ENCODE measurements around the gene RIC1.
"Not testable (repeated sequence)": the region's sequence is repeated elsewhere in the genome, so short reads cannot be mapped to it uniquely, and the experiment has no call there.

The RIC1 gene

GRCh38 chr9:5624655-5625054, 4.3 kb upstream of the RIC1 start:
- DNase-seq (ENCODE audit: low read depth): no peak

DNA sequence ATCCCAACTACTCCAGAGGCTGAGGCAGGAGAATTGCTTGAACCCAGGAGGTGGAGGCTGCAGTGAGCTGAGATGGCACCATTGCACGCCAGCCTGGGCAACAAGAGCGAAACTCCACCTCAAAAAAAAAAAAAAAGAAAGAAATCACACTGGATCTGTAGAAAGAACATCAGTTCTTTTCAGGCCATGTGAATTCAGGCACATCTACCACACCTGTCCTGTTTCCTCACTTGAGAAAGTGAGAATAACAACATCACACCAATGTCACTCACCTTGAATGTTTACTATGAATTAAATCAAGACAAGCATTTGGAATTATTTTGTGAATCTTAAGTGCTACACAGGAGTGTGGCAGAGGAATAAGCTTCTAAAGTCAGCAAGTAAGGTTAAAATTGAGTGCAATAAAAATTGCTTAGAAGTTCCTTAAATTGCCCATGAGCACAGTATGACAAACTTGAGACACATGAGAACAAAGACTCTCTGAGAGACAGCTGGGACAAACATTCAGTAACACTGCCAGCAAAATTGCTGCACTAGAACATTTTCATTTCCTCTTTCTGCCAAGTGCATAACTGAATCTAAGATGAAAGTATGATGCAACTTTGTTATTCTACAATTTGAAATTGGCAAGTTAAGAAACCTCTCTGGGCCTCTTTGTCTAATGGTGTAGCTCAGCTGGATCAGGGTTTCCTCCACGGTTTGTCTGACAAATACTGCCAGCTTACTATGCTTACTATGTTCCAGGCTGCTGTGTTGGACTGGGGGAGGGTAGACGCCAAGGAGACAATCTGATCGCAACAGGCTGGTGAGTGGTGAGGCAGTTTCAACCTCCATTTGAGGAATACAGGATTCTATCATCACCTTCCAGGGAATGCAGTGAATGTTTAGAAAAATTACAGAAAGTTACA, 1.9 kb upstream of the RIC1 start:
- DNase-seq (ENCODE audit: low read depth): no peak

DNA sequence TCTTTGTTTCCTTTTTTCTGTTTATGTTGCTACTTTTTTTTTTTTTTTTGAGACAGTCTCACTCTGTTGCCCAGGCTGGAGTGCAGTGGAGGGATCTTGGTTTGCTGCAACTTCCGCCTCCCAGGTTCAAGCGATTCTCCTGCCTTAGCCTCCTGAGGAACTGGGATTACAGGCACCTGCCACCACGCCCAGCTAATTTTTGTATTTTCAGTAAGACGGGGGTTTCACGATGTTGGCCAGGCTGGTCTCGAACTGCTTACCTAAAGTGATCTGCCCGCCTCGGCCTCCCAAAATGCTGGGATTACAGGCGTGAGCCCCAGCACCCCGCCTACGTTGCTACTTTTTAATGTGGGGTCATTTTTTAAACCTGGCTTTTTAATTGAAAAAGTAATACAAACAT, 1.2 kb upstream of the RIC1 start:
- not testable (repeated sequence) for DNase-seq (ENCODE audit: low read depth)

DNA sequence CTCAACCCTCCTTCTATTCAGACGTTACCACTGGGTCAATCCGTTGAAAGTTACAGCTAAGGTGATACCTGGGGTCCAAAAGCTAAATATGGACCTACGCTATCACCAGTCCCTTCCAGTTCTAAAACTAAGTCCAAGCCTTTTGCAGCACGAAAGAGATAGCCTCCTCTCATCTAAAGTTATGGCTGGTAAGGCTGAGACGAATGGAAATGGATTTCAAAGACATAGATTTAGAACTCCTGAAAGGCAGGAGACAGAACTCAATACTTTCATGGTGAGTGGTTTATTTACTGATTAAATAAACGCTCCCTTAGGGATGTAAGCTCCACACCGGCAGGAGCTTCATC, 751 bp upstream of the RIC1 start:
- no peak for DNase-seq (ENCODE audit: low read depth)

- peak; percentile 19 for DNase-seq (ENCODE audit: low read depth)
These were observed 589 bp downstream of the RIC1 start for GRCh38 chr9:5629312-5630080.

- DNase-seq (ENCODE audit: low read depth): no peak
These were observed 1.2 kb downstream of the RIC1 start for GRCh38 chr9:5630081-5630507.

DNA sequence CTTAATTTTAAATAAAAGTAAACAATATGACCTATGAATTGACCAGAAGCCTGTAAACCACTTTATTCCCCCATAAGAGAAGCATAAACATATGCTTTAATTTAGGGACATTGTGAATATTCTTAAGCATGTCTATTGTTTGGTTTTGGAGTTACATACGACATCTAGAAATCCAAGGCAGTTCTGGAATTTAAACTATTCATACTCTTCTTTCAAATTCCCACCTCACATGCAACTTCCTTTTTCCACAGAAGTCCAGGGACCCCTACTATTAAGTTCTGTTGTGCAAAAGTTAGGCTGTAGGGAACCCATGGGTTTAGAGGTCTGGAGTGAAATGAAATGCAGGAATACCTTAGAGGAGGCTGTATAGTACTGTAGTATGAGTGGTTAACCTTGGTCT, 2.1 kb downstream of the RIC1 start:
- DNase-seq (ENCODE audit: low read depth): no peak

DNA sequence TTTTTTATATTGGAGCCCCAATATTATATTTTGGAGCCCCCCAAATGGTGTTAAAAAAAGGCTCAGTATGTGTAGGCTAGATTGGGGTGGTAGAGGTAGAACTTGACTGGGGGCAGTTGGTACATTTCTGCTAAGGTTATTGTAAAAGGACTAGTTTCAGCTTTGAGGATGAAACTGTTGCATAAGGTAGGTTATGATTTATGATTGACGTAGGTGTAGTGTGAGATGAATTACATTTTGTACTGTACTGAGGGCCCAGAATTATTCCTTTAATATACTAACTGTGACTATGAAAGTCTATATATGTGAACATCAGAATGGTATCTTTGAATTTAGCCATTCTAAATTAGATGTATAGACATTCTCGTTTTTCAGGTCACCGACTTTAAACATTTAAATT, 3.6 kb downstream of the RIC1 start:
- no peak for DNase-seq (ENCODE audit: low read depth)

GRCh38 chr9:5633243-5633642, 4.3 kb downstream of the RIC1 start:
- DNase-seq (ENCODE audit: low read depth): no peak

GRCh38 chr9:5635390-5635789, 6.5 kb downstream of the RIC1 start:
- DNase-seq (ENCODE audit: low read depth): no peak

GRCh38 chr9:5639816-5640215, 10.9 kb downstream of the RIC1 start:
- no peak for DNase-seq (ENCODE audit: low read depth)

- DNase-seq (ENCODE audit: low read depth): no peak
These were observed 13.3 kb downstream of the RIC1 start for GRCh38 chr9:5642170-5642569.

GRCh38 chr9:5643005-5643624, 14.2 kb downstream of the RIC1 start:
- DNase-seq (ENCODE audit: low read depth): no peak

GRCh38 chr9:5644501-5644900, 15.6 kb downstream of the RIC1 start:
- DNase-seq (ENCODE audit: low read depth): no peak

DNA sequence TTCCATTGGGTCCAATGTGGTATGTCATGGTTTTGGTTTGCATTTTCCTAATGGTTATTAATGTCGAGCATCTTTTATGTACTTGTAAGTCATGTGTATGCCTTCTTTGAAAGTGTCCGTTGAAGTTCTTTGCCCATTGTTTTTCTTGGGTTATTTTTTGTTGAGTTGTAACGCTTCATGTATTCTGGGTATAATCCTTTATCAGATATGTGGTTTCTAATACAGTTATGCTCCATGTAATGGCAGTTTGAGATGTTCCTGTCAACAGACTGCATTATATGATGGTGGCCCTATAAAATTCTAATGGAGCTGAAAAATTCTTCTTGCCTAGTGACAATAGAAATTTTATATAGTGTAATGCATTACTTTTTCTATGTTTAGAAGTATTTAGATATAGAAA, 17.2 kb downstream of the RIC1 start:
- DNase-seq (ENCODE audit: low read depth): no peak

DNA sequence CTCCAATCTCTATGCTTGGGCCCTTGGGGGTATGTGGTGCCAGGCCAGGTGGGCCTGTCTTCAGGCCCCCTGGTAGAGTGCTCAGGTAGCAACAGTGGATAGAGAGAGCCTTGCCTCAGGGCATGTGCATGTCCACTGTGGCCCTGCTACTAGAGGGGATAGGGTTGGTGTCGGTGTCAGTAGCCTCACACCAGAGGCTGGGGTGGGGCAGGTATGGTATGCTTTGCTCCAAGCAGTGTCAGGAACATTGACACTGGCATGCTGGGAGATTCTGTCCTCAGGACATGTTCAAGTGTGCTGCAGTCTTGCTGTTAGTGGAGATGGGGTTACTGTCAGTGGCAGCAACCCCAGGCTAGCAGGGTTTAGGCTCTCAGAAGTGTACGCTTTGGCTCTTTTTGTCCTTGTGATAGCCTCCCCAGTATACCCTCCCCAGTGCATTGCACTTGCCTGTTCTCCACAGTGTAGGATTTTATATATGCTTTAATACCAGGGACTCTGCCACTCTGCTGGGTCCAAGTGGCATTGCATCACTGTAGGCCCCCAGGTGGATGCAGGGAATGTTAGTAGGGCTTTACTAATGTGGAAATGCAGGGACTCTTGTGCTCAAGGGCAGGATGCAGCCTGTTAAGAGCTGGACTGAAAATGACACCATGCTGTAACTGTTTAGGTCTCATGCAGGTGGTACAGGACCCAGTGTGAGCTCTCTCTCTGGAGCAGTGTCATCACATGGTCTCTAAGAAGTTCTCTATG, 21.6 kb downstream of the RIC1 start:
- no peak for DNase-seq (ENCODE audit: low read depth)

DNA sequence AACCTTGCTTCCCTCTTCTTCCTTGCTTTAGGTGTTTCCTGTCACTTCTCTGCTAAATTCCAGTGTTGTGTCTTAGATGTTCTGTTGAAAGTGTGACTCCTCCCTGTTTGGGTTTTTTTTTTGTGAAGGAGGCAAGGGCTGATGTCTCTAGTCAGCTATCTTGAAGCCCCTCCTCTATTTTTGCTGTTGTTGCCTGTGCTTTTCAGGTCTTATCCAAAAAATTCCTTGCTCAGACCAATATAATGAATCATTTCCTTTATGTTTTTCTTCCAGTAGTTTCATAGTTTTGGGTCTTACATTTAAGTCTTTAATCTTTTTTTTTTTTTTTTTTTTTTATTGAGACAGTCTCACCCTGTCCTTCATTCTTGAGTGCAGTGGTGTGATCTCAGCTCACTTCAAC, 22.3 kb downstream of the RIC1 start:
- DNase-seq (ENCODE audit: low read depth): no peak

GRCh38 chr9:5652821-5653220, 23.9 kb downstream of the RIC1 start:
- DNase-seq (ENCODE audit: low read depth): no peak

DNA sequence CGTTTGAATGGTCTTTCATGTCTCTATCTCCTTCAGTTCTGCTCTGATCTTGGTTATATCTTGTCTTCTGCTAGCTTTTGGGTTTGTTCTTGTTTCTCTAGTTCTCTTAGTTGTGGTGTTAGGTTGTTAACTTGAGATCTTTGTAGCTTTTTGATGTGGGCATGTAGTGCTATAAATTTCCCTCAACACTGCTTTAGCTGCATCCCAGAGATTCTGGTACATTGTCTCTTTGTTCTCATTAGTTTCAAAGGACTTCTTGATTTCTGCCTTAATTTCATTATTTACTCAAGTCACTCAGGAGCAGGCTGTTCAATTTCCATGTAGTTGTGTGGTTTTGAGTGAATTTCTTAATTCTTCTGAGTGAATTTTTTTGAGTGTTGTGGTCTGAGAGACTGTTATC, 33.9 kb downstream of the RIC1 start:
- not testable (repeated sequence) for DNase-seq (ENCODE audit: low read depth)

DNA sequence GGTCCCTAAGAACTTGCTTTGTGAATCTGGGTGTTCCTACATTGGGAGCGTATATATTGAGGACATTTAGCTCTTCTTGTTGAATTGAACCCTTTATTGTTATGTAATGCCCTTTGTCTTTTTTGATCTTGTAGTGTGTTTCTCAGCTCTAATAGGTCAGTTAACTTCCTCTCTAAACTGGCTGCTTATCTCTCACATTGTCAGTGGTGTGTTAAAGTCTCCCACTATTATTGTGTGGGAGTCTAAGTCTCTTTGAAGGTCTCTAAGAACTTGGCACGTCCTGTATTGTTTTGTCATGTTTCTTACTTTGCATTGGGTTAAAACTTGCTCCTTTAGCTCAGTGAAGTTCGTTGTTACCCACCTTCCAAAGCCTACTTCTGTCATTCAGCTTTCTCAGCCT, 36.2 kb downstream of the RIC1 start:
- DNase-seq (ENCODE audit: low read depth): no peak

DNA sequence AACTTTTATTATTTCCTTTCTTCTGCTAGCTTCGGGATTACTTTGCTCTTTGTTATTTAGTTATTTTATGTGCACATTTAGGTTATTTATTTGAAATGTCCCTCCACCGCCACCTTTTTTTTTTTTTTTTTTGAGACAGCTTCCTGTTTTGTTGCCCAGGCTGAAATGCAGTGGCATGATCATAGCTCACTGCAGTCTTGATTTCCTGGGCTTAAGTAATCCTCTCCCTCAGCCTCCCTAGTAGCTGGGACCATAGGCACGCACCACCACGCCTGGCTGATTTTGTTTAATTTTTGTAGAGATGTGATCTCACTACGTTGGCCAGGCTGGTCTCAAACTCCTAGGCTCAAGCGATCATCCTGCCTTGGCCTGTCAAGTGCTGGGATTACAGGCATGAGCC, 38.5 kb downstream of the RIC1 start:
- no peak for DNase-seq (ENCODE audit: low read depth)

DNA sequence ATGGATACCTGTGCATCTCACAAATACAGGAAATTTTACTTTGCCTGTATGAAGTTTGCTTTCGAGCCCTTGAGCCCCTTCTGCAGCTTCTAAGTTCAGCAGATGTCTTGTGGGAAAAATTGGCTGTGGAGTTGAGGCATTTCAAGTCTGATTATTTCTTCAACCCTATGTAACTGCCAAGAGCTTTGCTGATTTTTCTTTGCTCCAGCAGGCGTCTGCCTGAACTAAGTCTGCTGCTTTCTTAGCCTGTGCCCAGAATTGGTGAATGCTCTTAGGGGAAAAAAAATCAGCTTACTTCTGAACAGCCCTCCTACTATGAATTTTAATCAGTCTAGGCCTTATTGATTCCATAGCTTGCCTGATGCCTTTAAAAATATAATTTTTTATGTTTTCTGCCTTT, 41.2 kb downstream of the RIC1 start:
- DNase-seq (ENCODE audit: low read depth): no peak
